Adrenal gland (tissue), 5 donors: ENCODE data around the gene SPAG6.

ENCODE experiments used
- CTCF ChIP-seq, 6 experiments: fragments of 450-650 bp in 4 of 6; fragments of 200-600 bp in 2 of 6; sonication (generic) in 1 of 6; IDR thresholded peaks; 1 replicate in 5 of 6; 2 replicates in 1 of 6; pipeline versions ENCODE4 v1.5.1 to v1.8.0; 2016 to 2021; ENCODE audit warnings: antibody characterized with exemption in 6 of 6, mild to moderate bottlenecking in 2 of 6, moderate library complexity in 1 of 6
- POLR2A ChIP-seq, 2 donors: fragments of 450-650 bp; IDR thresholded peaks; one replicate each; pipeline ENCODE4 v1.6.1; 2017; ENCODE audit warnings: antibody characterized with exemption in 2 of 2, mild to moderate bottlenecking in 2 of 2, moderate library complexity in 1 of 2
- donor health status: DM: no; HTN: no; CAD: no.

GRCh38 chr10:22460101-22460500 is 114.8 kb downstream of the SPAG6 start:
- TF ChIP-seq CTCF (IDR thresholded peaks at IDR 0.05) = no peak
- TF ChIP-seq POLR2A (IDR thresholded peaks at IDR 0.05) = no peak
